NCI-H345 treated with DMSO at 0.1 percent for 48 hours (cell line): Measurements from ENCODE around the gene DRAM1.

Source experiments
- DNase-seq: peaks from one replicate; lab custom pipeline; 2025; ENCODE audit not compliant: unreplicated experiment; lab: John Stamatoyannopoulos, UW

The DRAM1 gene

GRCh38 chr12:101940400-101940950, 63.1 kb downstream of the DRAM1 start:
- DNase-seq: no peak

GRCh38 chr12:101941306-101942249, 64.2 kb downstream of the DRAM1 start:
- DNase-seq: no peak

- no peak for DNase-seq
Measured at GRCh38 chr12:101942250-101942605, 64.8 kb downstream of the DRAM1 start.

DNA sequence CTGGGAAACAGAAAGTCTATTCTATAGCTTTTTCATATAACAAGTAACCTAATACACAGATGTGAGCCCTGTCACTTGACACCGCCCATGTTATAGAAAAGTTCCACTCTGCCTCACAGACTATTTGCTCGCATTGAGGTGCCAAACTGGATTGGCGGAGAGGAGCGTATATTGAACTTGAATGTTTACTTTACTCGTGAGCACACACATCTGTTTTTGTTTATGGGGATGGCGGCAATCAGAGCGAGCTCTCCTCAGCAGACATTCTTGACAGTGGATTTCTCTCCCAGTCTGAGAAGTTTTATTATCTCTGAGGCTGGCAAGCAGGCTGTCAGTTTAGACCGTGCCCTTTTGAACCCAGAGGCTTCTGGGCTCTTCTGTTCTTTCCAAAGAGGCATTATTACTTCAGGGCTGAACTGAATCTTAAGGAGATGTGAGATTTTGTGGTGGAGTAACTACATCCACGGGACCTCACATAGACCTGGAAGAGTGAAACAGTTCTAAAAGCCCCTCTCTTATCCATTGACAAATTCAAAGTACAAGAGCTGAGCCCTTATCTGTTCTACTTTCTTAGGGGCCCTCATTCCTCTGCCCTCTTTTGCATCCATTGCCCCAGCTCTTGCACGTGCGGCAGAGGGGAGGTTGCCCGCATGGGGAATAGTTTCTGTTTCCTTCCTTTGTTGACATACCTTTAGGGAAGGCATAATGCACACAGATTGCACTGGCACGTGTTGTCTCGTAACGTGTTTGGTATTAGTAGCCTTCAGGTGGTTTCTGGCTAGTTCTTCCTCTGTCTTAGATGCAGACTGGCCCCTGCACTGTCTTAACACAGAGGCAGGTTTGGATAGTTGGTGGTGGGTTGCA, 68.2 kb downstream of the DRAM1 start:
- peak; percentile 30 for DNase-seq

DNA sequence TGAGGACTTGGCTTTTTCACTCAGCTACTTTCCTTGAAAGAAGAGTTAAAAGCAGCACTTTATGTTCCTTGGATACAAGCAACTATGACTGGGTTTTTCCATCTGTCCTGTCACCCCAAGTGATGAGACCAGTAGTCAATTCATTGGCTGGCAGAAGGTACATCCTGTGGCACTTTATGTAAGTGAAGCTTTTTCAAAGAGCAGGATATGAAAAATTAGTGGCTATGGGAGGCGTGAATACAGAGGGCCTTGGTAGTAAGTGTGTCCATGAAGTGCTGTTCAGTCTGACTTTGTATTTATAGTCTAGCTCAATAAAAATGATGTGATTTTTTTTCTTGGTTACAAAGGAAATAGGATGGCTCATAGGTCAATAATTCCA, 68.8 kb downstream of the DRAM1 start:
- no peak for DNase-seq

- DNase-seq: no peak
Measured at GRCh38 chr12:101947316-101947715, 69.9 kb downstream of the DRAM1 start.

DNA sequence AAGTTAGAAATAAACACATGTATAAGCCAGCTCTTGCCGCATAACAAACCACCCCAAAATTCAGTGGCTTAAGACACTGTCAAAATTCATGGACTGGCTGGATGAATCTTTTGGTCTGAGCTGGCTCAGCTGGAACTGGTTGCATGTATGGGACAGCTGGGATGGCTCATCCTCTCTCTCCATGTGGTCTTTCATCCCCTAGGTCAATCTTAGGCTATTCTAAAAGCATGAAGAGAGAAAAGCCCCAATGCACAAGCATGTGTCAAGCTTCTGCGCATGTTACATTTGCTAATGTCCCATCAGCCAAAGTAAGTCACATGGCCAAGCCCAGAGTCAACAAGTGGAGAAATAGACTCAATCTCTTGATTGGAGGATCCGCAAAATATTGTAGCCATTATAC, 71.0 kb downstream of the DRAM1 start:
- no peak for DNase-seq

- DNase-seq: no peak
Measured at GRCh38 chr12:101951002-101951670, 73.8 kb downstream of the DRAM1 start.

DNA sequence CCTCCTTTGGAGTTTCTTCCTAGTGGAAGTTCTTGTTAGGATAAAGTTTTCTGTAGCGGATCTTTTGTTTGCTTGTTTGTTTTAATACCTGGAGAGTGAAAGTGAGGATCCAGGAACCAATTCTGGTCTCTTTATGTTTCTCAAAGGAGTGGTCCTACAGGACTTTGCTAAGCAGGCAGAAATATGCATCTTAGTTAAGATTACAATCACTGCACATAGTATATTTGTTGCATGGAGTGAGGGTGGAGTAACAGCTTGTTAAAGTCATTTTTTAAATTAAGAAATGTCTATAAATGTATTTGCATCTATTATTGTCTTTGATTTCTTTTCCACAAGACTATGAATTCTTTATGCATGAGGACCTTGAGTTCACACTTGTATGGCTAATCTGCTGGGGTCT, 76.7 kb downstream of the DRAM1 start:
- no peak for DNase-seq

DNA sequence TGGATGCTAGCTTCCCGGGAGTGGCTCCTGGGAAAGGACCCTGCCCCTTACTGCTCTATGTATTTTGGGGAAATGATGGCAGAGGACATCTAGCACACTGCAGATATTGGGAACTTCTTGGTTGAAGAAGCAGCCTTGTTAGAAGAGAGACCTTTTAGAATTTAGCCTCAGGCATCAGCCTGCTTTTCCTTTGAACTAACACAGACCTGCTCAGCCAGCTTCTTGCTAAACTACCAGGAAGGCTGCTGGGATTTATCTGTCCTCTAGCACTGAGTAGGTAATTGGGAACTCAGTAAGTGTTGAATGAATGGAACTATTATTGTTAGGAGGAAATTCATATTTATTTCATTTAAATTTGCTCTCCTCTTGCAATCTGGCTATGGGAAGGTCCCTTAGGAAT, 77.3 kb downstream of the DRAM1 start:
- no peak for DNase-seq

- no peak for DNase-seq
Measured at GRCh38 chr12:101957252-101957959, 80.0 kb downstream of the DRAM1 start.

- DNase-seq: no peak
Measured at GRCh38 chr12:101959607-101960006, 82.2 kb downstream of the DRAM1 start.

GRCh38 chr12:101962486-101962885, 85.1 kb downstream of the DRAM1 start:
- no peak for DNase-seq

GRCh38 chr12:101963697-101964096, 86.3 kb downstream of the DRAM1 start:
- no peak for DNase-seq

DNA sequence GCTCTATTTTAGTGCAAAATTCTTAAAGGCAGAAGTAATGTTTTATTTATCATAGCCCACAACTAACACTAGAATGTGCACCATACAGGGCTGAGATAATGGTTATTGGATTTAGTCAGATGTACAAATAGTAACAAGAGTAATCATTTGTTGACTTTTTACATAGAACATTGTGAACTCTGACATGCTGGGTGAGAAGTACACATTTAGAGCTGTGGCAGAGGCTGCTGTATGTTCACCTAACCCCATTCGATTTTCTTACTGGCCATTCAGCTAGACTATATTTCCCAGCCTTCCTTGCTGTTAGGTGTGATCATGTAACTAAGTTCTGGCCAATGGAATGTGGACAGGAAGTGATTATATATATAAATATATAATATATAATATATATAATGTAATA, 89.1 kb downstream of the DRAM1 start:
- DNase-seq: no peak

DNA sequence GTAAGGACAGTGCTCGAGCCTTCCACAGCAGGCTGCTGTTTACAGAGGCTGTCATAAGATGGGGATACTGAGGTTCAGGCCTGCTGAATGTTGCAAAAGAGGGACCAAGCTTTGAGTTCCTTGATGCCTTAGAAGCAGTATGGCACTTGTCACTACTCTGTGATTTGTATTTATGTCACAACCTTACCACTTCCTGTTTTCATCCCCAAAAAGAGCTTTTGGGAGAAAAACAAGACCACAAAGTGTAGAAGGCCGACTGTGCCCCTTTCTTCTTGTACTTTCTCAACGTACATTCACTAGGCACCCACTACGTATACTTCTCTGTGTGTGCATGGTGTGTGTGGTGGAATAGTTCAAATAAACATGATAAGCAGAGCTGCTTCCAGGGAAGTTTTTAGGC, 90.1 kb downstream of the DRAM1 start:
- DNase-seq: no peak

GRCh38 chr12:101968770-101969169, 91.4 kb downstream of the DRAM1 start:
- DNase-seq: no peak
